NCI-H146 treated with DMSO at 0.1 percent for 48 hours (cell line): Measurements from ENCODE around the gene GUCY1A1.

Experiments
- DNase-seq: peaks from one replicate; lab custom pipeline; 2025; ENCODE audit not compliant: unreplicated experiment; lab: John Stamatoyannopoulos, UW

Gene GUCY1A1

GRCh38 chr4:155658681-155659064 lies 8.0 kb upstream of the GUCY1A1 start:
- no peak for DNase-seq

GRCh38 chr4:155659176-155659575 lies 7.5 kb upstream of the GUCY1A1 start:
- no peak for DNase-seq

- no peak for DNase-seq
Observed at GRCh38 chr4:155660436-155660835, 6.2 kb upstream of the GUCY1A1 start.

- DNase-seq, result no peak
Observed at GRCh38 chr4:155665054-155665453, 1.6 kb upstream of the GUCY1A1 start.

- DNase-seq, result no peak
Observed at GRCh38 chr4:155667222-155667567, 547 bp downstream of the GUCY1A1 start.

GRCh38 chr4:155667568-155668511 lies 1.2 kb downstream of the GUCY1A1 start:
- DNase-seq, result no peak

GRCh38 chr4:155668707-155669220 lies 2.1 kb downstream of the GUCY1A1 start:
- DNase-seq, result no peak

GRCh38 chr4:155672342-155672741 lies 5.7 kb downstream of the GUCY1A1 start:
- no peak for DNase-seq

- no peak for DNase-seq
Observed at GRCh38 chr4:155673453-155673979, 6.9 kb downstream of the GUCY1A1 start.

GRCh38 chr4:155674669-155675071 lies 8.0 kb downstream of the GUCY1A1 start:
- no peak for DNase-seq

GRCh38 chr4:155675709-155676429 lies 9.2 kb downstream of the GUCY1A1 start:
- no peak for DNase-seq

- DNase-seq, result no peak
Observed at GRCh38 chr4:155676430-155676825, 9.8 kb downstream of the GUCY1A1 start.

- no peak for DNase-seq
Observed at GRCh38 chr4:155678011-155678410, 11.4 kb downstream of the GUCY1A1 start.

GRCh38 chr4:155679343-155679742 lies 12.7 kb downstream of the GUCY1A1 start:
- DNase-seq, result no peak

- DNase-seq, result no peak
Observed at GRCh38 chr4:155681886-155682285, 15.2 kb downstream of the GUCY1A1 start.

- DNase-seq, result no peak
Observed at GRCh38 chr4:155684423-155684822, 17.8 kb downstream of the GUCY1A1 start.

- DNase-seq, result no peak
Observed at GRCh38 chr4:155684892-155685541, 18.4 kb downstream of the GUCY1A1 start.

- no peak for DNase-seq
Observed at GRCh38 chr4:155687380-155687982, 20.8 kb downstream of the GUCY1A1 start.

- DNase-seq, result no peak
Observed at GRCh38 chr4:155688211-155688610, 21.6 kb downstream of the GUCY1A1 start.

- DNase-seq, result no peak
Observed at GRCh38 chr4:155688860-155689259, 22.2 kb downstream of the GUCY1A1 start.
